Fibroblast of peridontal ligament (primary cell): ENCODE measurements around the gene OCIAD1.
"Not testable (repeated sequence)": the region's sequence is repeated elsewhere in the genome, so short reads cannot be mapped to it uniquely, and the experiment has no call there.

ENCODE experiments used
- DNase-seq: peaks from one replicate; pipeline ENCODE4 v3.0.0-alpha.2; 2010; ENCODE audit errors: extremely low read depth

Gene OCIAD1

GRCh38 chr4:48816971-48817370 lies 13.9 kb upstream of the OCIAD1 start:
- DNase-seq: no peak

- DNase-seq: not testable (repeated sequence)
These were observed 9.5 kb upstream of the OCIAD1 start for GRCh38 chr4:48821431-48821830.

GRCh38 chr4:48827622-48828021 lies 3.3 kb upstream of the OCIAD1 start:
- DNase-seq: no peak

- DNase-seq: peak; percentile 35
These were observed 693 bp downstream of the OCIAD1 start for GRCh38 chr4:48831532-48832030.

GRCh38 chr4:48832571-48832970 lies 1.7 kb downstream of the OCIAD1 start:
- no peak for DNase-seq

GRCh38 chr4:48836658-48837057 lies 5.8 kb downstream of the OCIAD1 start:
- DNase-seq: no peak

- DNase-seq: no peak
These were observed 10.3 kb downstream of the OCIAD1 start for GRCh38 chr4:48841045-48841827.

GRCh38 chr4:48844843-48845242 lies 14.0 kb downstream of the OCIAD1 start:
- no peak for DNase-seq

- not testable (repeated sequence) for DNase-seq
These were observed 17.9 kb downstream of the OCIAD1 start for GRCh38 chr4:48848799-48849198.

- DNase-seq: no peak
These were observed 20.8 kb downstream of the OCIAD1 start for GRCh38 chr4:48851651-48852050.

- DNase-seq: no peak
These were observed 22.9 kb downstream of the OCIAD1 start for GRCh38 chr4:48853604-48854394.

GRCh38 chr4:48854395-48854683 lies 23.5 kb downstream of the OCIAD1 start:
- no peak for DNase-seq

GRCh38 chr4:48854982-48855381 lies 24.1 kb downstream of the OCIAD1 start:
- DNase-seq: no peak

- DNase-seq: peak; percentile 8
These were observed 27.2 kb downstream of the OCIAD1 start for GRCh38 chr4:48858130-48858529.

GRCh38 chr4:48862038-48862437 lies 31.1 kb downstream of the OCIAD1 start:
- DNase-seq: no peak

- DNase-seq: no peak
These were observed 31.8 kb downstream of the OCIAD1 start for GRCh38 chr4:48862661-48863060.

GRCh38 chr4:48863728-48864127 lies 32.8 kb downstream of the OCIAD1 start:
- no peak for DNase-seq

- not testable (repeated sequence) for DNase-seq
These were observed 33.8 kb downstream of the OCIAD1 start for GRCh38 chr4:48864696-48865095.

- no peak for DNase-seq
These were observed 47.1 kb downstream of the OCIAD1 start for GRCh38 chr4:48877827-48878535.

- DNase-seq: no peak
These were observed 48.9 kb downstream of the OCIAD1 start for GRCh38 chr4:48879561-48880442.

- DNase-seq: not testable (repeated sequence)
These were observed 50.8 kb downstream of the OCIAD1 start for GRCh38 chr4:48881646-48882045.
